GM13976 (cell line): ENCODE results near the gene MAEA.

ENCODE experiments used
- DNase-seq: peaks from one replicate; pipeline ENCODE4 v3.0.0; 2012; ENCODE audit warnings: low spot score
- CTCF ChIP-seq: IDR thresholded peaks from 2 replicates; pipeline ENCODE4 v1.5.1; 2012; ENCODE audit warnings: borderline replicate concordance, mild to moderate bottlenecking; ENCODE audit not compliant: insufficient read depth; ENCODE audit errors: extremely low read depth, missing control alignments, control extremely low read depth
- in situ Hi-C: fragments of 300-500 bp; cut with MboI; formaldehyde crosslinking; loops from one replicate; pipeline ENCODE4 v1.12.0; 2022; ENCODE audit warnings: low sequenced_read_pairs, mixed read lengths, inconsistent platforms; ENCODE audit not compliant: unreplicated experiment

The MAEA gene

GRCh38 chr4:1298461-1298860 is 8.8 kb downstream of the MAEA start:
- no peak for DNase-seq
- in situ Hi-C loops: no loop called here
- no peak for TF ChIP-seq CTCF

- in situ Hi-C loops: no loop called here
- no peak for TF ChIP-seq CTCF
- no peak for DNase-seq
Observed at GRCh38 chr4:1299301-1299860, 9.7 kb downstream of the MAEA start.

GRCh38 chr4:1300466-1301455 is 11.1 kb downstream of the MAEA start:
- in situ Hi-C loops: no loop called here
- no peak for DNase-seq
- TF ChIP-seq CTCF: no peak

- no peak for DNase-seq
- in situ Hi-C loops: no loop called here
- TF ChIP-seq CTCF: no peak
Observed at GRCh38 chr4:1302159-1302558, 12.5 kb downstream of the MAEA start.

GRCh38 chr4:1305261-1305711 is 15.6 kb downstream of the MAEA start:
- TF ChIP-seq CTCF: no peak
- no peak for DNase-seq
- in situ Hi-C loops: no loop called here

- in situ Hi-C loops: no loop called here
- TF ChIP-seq CTCF: no peak
- DNase-seq: no peak
Observed at GRCh38 chr4:1305781-1306455, 16.2 kb downstream of the MAEA start.
